GM06990 (cell line): Measurements from ENCODE around the gene MLIP.

Experiments
- DNase-seq: peaks from one replicate; pipeline ENCODE4 v3.0.0-alpha.2; 2011; ENCODE audit not compliant: insufficient read length; ENCODE audit errors: extremely low read depth
- H3K27me3 ChIP-seq: replicated peaks from 2 replicates; pipeline ENCODE4 v1.6.0; 2011; ENCODE audit warnings: low read length; ENCODE audit not compliant: control insufficient read depth, insufficient read depth
- H3K36me3 ChIP-seq: 2 replicates; pipeline ENCODE4 v1.5.1; 2011; ENCODE audit warnings: low read length; ENCODE audit not compliant: control insufficient read depth, insufficient read depth
- H3K4me3 ChIP-seq: replicated peaks from 2 replicates; pipeline ENCODE4 v1.5.1; 2011; ENCODE audit warnings: low read depth, mild to moderate bottlenecking, control low read depth, low read length
- TF ChIP-seq, protein P1 (sequence below): IDR thresholded peaks from 2 replicates; pipeline ENCODE4 v1.5.1; 2011; ENCODE audit warnings: low read length, control low read depth, mild to moderate bottlenecking, inconsistent platforms; ENCODE audit not compliant: insufficient read depth, poor library complexity, severe bottlenecking

Gene MLIP

DNA sequence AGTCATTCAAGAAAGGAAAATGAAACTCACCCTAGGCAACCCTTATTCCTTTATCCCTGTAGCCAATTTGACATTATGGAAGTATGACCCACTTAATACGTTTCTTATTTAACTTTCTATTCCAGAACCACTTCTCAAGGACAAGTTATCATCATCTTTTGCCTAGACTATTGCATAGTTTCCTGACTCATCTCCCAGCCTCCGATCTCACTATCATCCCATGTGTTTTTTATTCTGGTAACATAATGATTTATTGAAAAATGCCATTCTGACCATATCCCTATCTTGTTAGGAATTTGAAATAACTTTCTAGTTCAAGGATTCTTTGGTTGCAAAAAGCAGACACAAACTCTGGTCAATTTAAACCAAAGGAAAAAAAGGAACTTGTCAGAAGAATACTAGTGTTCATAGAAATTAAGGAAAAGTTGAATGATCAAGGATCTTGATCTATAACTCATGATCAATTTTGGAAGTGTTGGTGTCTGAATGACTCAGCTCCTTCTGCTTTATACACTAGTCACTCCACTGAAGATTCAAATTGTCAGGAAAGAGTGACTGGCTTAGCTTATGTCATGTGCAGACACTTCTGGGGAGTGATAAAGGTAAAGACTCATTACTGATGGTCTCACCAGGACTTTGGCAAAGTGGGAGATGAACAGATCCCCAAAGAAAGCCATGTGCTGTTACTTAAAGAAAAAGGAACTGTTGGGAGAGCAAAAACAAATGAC, 188.5 kb downstream of the MLIP start:
- H3K4me3 ChIP-seq, result no peak overlapping the region
- TF ChIP-seq, protein P1, sequence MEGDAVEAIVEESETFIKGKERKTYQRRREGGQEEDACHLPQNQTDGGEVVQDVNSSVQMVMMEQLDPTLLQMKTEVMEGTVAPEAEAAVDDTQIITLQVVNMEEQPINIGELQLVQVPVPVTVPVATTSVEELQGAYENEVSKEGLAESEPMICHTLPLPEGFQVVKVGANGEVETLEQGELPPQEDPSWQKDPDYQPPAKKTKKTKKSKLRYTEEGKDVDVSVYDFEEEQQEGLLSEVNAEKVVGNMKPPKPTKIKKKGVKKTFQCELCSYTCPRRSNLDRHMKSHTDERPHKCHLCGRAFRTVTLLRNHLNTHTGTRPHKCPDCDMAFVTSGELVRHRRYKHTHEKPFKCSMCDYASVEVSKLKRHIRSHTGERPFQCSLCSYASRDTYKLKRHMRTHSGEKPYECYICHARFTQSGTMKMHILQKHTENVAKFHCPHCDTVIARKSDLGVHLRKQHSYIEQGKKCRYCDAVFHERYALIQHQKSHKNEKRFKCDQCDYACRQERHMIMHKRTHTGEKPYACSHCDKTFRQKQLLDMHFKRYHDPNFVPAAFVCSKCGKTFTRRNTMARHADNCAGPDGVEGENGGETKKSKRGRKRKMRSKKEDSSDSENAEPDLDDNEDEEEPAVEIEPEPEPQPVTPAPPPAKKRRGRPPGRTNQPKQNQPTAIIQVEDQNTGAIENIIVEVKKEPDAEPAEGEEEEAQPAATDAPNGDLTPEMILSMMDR, result no peak
- no peak for DNase-seq

DNA sequence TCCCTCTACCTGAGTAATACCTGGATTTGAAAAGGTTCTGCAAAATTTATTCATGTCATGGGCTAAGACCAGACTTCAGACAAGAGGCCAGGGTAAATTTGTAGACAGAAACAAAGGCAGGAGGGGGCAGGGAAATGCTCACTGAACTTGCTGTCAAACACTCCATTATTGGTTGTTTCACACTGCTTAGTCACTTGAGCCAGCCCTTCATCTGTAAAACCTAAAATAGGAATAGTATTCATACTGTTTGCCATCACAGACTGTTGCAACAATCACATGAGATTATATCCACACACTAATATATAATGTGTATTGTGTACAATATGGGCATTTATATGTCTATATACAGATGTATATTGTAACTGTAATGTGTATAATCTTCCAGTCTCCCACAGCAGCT, 190.5 kb downstream of the MLIP start:
- DNase-seq, result no peak
- Histone ChIP-seq H3K36me3 (no peaks in the 10 kb centered on the region), H3K27me3 (no peaks in the 10 kb centered on the region), H3K4me3 (no peak overlapping the region)
- TF ChIP-seq, protein P1, result no peak

More for the DNA sequence above, 188.5 kb downstream of the MLIP start:
- no peaks in the 10 kb centered on the region for H3K27me3 ChIP-seq
- no peaks in the 10 kb centered on the region for H3K36me3 ChIP-seq

DNA sequence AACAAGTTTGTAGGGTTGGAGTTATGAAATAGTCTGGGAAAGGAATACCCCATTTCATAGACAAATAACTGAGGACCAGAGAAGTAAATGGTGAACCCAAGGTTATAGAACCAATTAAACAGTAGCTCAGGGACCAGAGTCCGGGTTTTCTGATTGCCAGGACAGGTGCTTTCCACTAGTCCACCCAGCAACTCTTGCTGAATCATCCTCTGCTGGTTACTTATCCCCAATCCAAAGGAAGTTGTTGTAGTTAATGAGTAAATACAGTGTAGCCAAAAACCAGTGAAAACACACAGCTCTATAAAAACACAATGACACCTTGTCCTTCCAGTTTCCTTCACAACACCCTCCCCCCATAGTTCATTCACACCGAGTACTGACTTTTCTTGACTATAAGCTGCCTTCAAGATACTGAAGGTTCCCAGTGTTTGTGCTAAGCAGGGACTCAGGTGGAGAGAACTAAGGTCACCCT, 196.2 kb downstream of the MLIP start:
- TF ChIP-seq, protein P1, result no peak

DNA sequence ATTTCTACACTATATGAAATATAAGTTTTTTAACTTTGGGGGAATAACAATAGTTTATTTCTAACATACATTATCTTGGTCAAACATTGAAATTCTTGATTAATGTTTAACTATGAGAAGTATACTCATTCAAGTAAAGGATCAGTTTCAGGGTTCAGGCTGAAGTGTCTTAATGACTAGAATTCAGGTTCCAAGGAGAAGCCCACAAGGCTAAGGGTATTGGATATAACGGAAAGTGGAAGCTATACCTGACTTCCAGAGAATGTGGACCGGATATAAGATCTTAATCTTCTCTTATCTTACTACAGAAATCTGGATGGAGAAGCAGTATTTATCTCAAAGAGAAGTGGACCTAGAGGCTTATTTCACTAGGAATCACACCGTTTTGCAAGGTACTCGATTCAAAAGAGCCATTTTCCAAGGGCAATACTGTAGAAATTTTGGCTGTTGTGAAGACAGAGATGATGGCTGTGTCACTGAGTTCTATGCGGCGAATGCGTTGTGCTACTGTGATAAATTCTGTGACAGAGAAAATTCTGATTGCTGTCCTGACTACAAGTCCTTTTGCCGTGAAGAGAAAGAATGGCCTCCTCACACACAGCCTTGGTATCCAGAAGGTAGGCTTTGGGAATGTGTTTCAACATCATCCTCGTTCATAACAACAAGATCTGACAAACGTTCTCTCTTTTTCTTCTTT, 197.2 kb downstream of the MLIP start, which contains the start of gene TINAG:
TINAG (plus strand) TSS at position 153 of the 697 bp plus-strand sequence; CDS start at position 263, 110 bp downstream.
- DNase-seq, result no peak
- TF ChIP-seq, protein P1, result no peak
- no peaks in the 10 kb centered on the region for H3K27me3 ChIP-seq
- no peaks in the 10 kb centered on the region for H3K36me3 ChIP-seq
- H3K4me3 ChIP-seq, result no peak within 1 kb of the TSS

More for the DNA sequence above, 196.2 kb downstream of the MLIP start:
- H3K27me3 ChIP-seq, result no peaks in the 10 kb centered on the region
- no peaks in the 10 kb centered on the region for H3K36me3 ChIP-seq
- no peak overlapping the region for H3K4me3 ChIP-seq
- DNase-seq, result no peak

DNA sequence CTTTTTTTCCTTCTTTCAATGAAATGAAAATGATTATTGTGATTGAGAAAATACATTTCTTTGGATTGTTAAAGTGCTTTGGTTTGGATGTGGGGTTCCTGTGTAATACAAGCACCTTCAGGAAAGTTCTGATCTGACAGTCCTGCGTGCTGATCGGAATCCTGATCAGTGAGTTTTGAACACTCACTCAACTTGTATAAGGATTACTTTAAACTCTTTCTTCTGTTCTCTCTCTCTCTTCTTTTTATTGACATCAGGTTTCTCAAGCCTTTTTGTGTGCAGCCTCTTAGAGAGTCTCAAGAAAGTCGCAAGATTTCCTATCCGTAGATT, 197.7 kb downstream of the MLIP start:
- H3K4me3 ChIP-seq, result no peak overlapping the region

More for the DNA sequence above, 197.7 kb downstream of the MLIP start:
- H3K27me3 ChIP-seq, result no peaks in the 10 kb centered on the region
- H3K36me3 ChIP-seq, result no peaks in the 10 kb centered on the region
- TF ChIP-seq, protein P1, result no peak
- DNase-seq, result no peak
